NCI-H187 treated with DMSO at 0.1 percent for 48 hours (cell line): ENCODE measurements around the gene UMAD1.

Experiments used
- DNase-seq: peaks from one replicate; lab custom pipeline; 2025; lab: John Stamatoyannopoulos, UW

Gene UMAD1

DNA sequence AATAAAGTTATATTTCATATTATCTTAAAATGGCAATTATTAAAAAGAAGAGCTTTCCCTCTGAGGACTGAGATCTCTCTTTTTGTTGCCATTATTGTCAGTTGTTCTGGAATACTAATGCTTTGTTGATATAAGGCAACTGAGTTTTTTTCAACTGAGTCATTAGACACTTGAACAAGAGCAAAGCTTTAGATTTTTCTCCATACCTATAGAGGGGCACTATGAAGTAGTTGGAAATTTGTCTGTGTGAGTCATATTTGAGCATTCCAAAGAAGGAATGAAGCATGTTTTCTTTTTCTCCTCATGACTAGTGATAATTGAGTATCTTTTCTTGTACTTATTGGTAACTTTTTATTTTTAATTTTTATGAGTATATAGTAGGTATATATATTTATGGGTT lies 53.3 kb downstream of the UMAD1 start:
- DNase-seq = no peak

DNA sequence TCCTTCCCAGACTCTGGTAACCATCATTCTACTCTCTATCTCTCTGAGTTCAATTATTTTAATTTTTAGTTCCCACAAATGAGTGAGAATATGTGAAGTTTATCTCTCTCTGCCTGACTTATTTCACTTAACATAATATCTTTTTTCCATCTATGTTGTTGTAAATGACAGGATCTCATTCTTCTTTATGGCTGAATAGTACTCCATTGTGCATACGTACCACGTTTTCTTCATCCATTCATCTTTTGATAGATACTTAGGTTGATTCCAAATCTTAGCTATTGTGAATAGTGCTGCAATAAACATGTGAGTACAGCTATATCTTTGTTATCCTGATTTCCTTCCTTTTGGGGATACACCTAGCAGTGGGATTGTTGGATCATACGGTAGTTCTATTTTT lies 54.0 kb downstream of the UMAD1 start:
- DNase-seq = no peak

DNA sequence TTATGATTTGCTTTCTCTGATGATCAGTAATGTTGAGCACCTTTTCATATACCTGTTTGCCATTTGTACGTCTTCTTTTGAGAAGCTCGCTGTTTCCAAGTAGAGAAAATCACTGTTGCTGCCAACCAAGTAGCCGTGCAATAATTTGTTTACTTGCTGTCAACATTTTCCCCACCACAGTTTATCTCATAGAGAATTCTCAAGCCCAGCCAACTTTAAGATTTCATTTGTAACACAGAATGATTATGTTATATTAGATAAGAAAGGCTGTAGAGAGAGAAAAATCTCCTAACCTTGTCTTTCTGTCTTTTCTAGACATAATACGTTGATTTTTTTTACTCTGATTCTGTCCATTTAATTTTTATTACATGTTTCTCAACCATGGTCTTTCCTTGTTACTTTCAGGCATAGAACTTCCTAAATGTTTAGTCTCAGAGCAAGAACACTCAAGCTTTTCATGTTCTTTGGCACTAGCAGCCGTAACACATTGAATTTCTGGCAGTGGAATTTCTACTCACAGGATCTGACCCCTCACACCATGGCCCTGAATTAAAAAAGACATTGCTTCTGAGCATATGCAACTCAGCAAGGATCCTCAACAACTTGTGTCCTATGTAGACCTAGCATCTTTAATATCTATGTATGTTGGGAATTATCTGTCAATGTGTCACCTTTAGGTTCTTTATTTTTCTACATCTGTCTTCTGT lies 54.7 kb downstream of the UMAD1 start:
- DNase-seq = no peak

GRCh38 chr7:7696458-7697119 lies 56.0 kb downstream of the UMAD1 start:
- DNase-seq = no peak

DNA sequence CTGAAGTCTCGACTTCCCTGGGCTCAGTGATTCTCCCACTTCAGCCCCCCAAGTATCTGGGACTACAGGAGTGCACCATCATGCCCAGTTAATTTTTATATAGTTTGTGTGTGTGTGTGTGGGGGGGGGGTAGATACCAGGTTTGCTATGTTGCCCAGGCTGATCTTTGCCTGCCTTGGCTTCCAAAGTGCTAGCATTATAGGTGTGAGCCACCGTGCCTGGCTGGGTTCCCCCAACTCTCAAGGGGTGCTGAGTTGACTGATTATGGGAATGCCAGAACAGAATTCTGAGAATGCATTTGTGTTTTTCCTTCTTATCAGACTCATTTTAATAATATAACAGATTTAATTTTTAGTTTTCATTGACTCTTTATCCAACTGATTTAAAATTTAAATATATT lies 58.4 kb downstream of the UMAD1 start:
- no peak for DNase-seq

DNA sequence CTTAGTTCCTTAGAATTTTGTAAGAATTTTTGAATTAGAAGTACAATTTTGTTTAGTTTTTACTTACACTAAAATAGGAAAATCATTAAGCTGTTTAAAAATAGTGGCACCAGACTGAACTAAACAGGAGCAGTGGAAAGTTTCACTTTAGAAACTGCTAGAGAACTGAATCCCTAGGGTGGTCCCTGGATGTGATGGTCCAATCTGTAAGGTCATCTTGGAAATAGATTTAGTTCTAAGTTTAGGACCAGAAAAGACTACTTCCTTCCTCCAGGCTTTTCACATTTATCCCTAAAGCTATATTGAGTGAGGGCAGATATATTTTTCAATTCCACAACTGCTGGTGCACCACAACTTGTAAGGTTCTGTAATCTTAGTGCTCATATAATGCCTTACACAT lies 58.8 kb downstream of the UMAD1 start:
- no peak for DNase-seq

- DNase-seq = no peak
These were observed 59.4 kb downstream of the UMAD1 start for GRCh38 chr7:7699970-7700369.

DNA sequence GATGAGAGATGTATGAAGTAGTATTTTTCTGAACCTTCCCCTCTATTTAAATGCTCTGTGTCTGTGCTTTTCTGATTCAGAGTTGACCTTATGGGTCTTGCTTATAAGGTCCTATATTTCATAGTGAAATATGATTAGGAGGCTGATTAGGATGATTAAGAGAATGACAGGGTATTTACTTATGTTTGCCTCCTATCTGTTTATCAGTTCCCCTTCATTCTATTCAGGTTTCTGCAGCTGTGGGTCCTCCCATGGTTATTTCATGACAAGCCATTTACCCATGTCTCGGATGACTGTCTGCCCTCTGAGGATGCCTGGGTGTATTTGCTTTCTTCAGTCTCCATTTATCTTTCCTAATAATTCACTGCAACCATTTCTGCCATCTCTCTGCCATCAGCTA lies 61.0 kb downstream of the UMAD1 start:
- no peak for DNase-seq

DNA sequence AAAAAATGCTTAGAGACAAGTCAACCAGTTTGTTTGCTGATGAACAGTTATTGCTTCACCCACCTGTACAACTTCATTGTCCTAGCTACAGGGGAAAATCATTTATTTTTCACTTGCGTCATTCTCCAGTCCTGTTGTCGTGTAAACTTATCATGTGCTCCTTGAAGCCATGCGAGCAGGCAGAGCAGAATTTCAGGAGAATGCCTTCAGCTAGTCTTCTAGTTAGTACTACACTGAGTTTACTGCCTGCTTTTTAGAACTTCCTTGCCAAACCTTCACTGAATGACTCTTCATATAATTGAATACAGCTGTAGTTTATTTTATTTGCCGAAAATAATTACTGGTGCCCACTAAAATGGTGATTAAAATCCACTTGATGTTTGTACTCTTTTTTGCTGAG lies 62.3 kb downstream of the UMAD1 start:
- DNase-seq = no peak

- no peak for DNase-seq
These were observed 62.9 kb downstream of the UMAD1 start for GRCh38 chr7:7703427-7703826.

DNA sequence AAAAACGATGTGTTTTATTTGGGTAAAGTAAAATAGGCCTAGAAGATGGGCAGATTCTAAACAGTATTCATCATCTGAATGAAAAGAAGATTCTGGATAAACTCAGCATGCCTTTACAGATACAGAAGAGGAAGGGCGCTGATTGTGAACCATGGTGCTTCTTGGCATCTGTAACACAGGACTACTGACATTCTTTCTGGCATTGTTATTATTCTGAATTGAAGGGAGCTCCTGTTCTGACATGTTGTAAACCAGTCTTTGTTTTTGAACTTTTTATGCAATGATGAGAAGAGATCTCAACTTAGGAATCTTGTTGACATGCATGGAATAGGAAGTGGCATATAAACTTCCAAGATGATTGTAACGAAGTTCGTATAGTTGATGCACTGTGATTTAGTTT lies 64.3 kb downstream of the UMAD1 start:
- DNase-seq = no peak

DNA sequence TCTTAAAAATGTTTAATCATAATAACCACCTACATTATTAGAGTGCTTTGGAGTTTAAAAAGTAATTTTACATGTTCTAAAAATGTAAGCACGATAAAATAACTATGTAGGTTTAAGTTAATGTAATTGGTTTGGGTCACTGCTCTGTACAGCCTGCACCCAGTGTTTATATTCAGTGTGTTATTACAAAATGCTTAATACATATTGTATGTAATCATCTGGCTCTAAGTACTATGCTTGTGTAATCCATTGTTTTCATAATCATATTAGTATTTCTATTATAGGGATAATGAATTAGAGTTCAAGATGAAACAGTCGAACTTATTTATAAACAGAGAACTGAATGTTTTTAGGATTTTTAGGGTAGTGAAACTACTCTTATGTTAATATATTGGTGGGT lies 64.8 kb downstream of the UMAD1 start:
- DNase-seq = no peak

DNA sequence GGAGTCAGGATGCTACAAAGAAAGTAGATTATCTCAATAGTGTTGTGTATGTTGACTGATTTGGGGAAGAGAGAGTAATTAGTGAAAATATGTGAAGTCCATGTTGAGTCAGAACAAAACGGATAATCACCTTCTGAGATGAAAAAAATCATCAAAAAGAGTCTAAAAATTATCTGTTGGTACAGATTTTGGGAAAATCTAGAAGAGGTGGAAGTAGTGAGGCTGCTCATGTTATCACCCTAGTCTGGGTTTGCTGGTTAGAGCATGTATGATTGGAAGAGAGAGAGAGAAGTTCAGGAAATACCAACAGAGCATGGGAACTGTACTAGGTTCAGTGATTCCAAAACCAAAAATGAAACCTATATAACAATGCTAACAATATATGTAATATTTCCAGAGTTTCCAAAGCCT lies 65.6 kb downstream of the UMAD1 start:
- DNase-seq = no peak

DNA sequence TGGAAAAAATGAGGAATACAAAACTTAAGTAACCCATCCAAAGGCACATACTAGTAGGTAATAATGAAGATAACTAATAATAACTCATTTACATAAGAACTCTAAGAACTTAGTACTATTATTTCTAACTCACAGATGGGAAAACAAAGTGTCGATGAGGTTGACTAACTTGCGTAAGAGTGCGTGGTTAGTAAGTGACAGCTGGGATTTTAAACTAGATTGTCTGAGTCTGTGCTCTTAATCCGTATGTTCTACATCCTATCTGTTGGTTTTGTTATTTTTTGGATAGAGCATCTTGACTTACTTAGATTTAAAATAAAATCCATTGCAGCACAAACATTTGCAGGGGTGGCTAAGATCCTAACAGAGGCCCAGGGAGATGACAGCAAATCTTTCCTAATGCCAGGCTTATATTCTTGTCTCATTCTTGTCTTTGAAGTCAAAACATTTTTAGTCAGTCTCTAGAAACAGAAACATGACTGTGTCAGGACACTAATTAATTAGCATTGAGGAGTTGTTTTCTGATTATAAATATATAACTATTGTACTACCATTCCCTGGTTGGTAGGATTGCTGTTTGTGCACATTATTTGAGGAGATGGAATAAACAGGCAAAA lies 66.1 kb downstream of the UMAD1 start:
- no peak for DNase-seq

DNA sequence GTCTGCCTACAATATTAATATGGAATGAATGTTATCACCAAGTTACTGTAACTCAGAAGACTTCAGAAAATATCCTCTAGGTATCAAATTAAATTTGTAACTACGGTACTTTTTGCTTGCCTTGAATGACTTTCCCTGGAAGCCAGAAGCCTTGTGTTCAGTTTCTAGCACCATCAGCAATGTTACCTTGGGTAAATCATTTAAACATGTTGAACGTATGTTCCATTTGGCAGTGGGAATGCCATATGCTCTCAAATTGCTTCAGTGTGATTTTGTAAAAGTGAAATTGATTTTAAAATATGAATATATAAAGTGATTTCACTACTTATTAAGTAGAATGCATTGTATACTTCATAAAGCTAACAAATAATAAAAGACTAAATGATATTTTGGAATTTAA lies 66.7 kb downstream of the UMAD1 start:
- no peak for DNase-seq

- DNase-seq = no peak
These were observed 67.3 kb downstream of the UMAD1 start for GRCh38 chr7:7707806-7708205.

GRCh38 chr7:7709291-7709690 lies 68.7 kb downstream of the UMAD1 start:
- no peak for DNase-seq

GRCh38 chr7:7710469-7710868 lies 69.9 kb downstream of the UMAD1 start:
- no peak for DNase-seq

DNA sequence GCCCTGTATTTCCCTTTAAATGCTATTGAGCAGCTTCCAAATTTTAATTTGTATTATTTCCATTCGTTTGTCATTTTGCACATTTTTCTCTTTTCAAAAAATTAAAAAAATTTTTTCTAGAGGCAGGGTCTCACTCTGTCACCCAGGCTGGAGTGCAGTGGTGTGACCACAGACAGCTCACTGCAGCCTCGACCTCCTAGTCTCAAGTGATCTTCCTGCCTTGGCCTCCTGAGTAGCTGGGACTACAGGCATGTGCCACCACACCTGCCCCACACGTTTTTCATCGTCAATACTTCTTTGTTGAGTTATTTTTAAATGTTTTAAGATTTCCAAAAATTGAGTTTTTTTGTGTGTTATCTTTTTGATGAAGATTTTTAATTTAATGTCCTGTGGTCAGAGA lies 73.2 kb downstream of the UMAD1 start:
- DNase-seq = no peak

DNA sequence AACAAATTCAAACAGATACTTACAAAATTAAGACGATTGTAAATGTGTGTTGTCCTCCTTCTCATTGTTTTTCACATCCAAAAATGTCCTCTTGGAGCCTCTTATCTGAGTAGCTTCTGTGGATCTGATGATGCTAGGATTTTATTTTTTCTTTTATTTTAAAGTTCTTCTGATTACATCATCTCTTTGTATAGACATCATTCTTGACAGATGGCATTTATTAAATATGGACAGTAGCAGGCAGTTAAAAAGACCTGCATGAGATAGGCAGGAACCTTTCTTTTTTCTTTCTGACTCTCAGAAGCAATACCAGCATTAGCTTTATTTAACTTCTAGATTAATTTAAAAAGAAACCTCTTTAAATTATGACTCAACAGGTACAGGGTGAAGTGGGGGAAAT lies 77.9 kb downstream of the UMAD1 start, which contains the start of gene RPA3:
Gene RPA3 (minus strand): TSS at position 116 of the 400 bp plus-strand sequence. CDS start 78,189 bp downstream, outside the sequence.
- DNase-seq = no peak

- DNase-seq = peak; percentile 41
These were observed 78.7 kb downstream of the UMAD1 start for GRCh38 chr7:7719236-7719635.

DNA sequence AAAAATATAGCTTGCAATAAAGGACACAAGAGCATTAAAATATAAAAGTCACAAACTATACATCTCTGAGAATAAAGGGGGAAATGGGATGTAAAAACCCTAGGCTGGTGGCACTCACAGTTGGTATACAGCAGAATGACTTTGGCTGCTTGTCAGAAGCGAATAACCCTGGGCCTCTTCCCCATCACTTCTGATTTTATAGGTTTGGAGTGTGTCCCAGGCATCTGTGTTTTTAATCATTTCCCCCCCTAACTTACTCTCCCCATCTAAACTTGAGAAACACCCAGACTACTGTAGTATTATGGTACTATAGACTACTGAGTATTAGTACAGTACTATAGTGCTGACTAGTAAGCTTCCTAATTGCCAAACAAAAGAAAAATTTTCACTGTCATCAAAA lies 79.6 kb downstream of the UMAD1 start:
- DNase-seq = no peak
